SK-N-SH (cell line): Measurements from ENCODE around the gene ITSN1.

ENCODE experiments used
- EP300 ChIP-seq, 2 experiments: IDR thresholded peaks; 2 replicates each; pipeline versions ENCODE4 v1.4.0 to v1.6.1; 2012; ENCODE audit warnings: borderline replicate concordance in 1 of 2, low read depth in 1 of 2, low read length in 1 of 2
- EZH2phosphoT487 ChIP-seq: fragments of 200-600 bp; sonication (generic); IDR thresholded peaks from 2 replicates; pipeline ENCODE4 v1.6.1; 2017; ENCODE audit warnings: low read depth, mixed run types, mild to moderate bottlenecking, antibody characterized with exemption, moderate library complexity, borderline replicate concordance
- GATA2 ChIP-seq: sonication (generic); formaldehyde crosslinking; IDR thresholded peaks from 2 replicates; pipeline ENCODE4 v1.5.0; 2020; ENCODE audit warnings: mild to moderate bottlenecking, missing genetic modification reagents
- POLR2AphosphoS5 ChIP-seq: IDR thresholded peaks from 2 replicates; pipeline ENCODE4 v1.6.1; 2012; ENCODE audit warnings: low read depth, low read length
- RAD21 ChIP-seq: IDR thresholded peaks from 2 replicates; pipeline ENCODE4 v1.6.1; 2012; ENCODE audit warnings: mild to moderate bottlenecking, low read length
- RCOR1 ChIP-seq: fragments of 150-350 bp; IDR thresholded peaks from 2 replicates; pipeline ENCODE4 v1.6.1; 2017; ENCODE audit warnings: antibody characterized with exemption, low read length
- TF ChIP-seq, protein P1 (sequence below): IDR thresholded peaks from 2 replicates; pipeline ENCODE4 v1.4.0; 2012; ENCODE audit warnings: low read depth, borderline replicate concordance
- TF ChIP-seq, protein P2 (sequence below): fragments of 200-600 bp; sonication (generic); IDR thresholded peaks from 2 replicates; pipeline ENCODE4 v1.6.1; 2017; ENCODE audit warnings: antibody characterized with exemption, mild to moderate bottlenecking, moderate library complexity
- TF ChIP-seq, protein P3 (sequence below): IDR thresholded peaks from 2 replicates; pipeline ENCODE4 v1.6.1; 2012; ENCODE audit warnings: mild to moderate bottlenecking, low read depth, low read length, moderate library complexity

DNA sequence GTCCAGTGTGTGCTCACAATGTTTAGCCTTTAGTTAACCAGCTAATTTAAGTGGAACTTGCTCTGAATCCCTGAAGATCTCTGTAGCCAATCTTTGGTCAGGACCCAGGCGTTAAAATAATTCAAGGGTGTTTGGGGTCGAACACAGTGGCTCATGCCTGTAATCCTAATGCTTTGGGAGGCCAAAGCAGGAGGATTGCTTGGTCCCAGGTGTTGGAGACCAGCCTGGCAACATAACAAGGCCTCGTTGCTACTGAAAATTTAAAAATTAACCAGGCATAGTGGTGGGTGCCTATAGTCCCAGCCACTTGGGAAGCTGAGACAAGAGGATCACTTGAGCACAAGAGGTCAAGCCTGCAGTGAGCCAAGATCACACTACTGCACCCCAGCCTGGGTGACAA lies 94.3 kb downstream of the ITSN1 start:
- no peak for TF ChIP-seq EZH2phosphoT487
- no peak for TF ChIP-seq RCOR1
- TF ChIP-seq, protein P1, sequence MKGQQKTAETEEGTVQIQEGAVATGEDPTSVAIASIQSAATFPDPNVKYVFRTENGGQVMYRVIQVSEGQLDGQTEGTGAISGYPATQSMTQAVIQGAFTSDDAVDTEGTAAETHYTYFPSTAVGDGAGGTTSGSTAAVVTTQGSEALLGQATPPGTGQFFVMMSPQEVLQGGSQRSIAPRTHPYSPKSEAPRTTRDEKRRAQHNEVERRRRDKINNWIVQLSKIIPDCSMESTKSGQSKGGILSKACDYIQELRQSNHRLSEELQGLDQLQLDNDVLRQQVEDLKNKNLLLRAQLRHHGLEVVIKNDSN, result no peak
- TF ChIP-seq, protein P2, sequence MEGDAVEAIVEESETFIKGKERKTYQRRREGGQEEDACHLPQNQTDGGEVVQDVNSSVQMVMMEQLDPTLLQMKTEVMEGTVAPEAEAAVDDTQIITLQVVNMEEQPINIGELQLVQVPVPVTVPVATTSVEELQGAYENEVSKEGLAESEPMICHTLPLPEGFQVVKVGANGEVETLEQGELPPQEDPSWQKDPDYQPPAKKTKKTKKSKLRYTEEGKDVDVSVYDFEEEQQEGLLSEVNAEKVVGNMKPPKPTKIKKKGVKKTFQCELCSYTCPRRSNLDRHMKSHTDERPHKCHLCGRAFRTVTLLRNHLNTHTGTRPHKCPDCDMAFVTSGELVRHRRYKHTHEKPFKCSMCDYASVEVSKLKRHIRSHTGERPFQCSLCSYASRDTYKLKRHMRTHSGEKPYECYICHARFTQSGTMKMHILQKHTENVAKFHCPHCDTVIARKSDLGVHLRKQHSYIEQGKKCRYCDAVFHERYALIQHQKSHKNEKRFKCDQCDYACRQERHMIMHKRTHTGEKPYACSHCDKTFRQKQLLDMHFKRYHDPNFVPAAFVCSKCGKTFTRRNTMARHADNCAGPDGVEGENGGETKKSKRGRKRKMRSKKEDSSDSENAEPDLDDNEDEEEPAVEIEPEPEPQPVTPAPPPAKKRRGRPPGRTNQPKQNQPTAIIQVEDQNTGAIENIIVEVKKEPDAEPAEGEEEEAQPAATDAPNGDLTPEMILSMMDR, result no peak
- TF ChIP-seq GATA2, result no peak
- no peak for TF ChIP-seq RAD21
- TF ChIP-seq EP300 (IDR thresholded peaks at IDR 0.05; ENCODE audit: borderline replicate concordance in 1 of 2, low read depth in 1 of 2, low read length in 1 of 2), result no peak
- TF ChIP-seq, protein P3, sequence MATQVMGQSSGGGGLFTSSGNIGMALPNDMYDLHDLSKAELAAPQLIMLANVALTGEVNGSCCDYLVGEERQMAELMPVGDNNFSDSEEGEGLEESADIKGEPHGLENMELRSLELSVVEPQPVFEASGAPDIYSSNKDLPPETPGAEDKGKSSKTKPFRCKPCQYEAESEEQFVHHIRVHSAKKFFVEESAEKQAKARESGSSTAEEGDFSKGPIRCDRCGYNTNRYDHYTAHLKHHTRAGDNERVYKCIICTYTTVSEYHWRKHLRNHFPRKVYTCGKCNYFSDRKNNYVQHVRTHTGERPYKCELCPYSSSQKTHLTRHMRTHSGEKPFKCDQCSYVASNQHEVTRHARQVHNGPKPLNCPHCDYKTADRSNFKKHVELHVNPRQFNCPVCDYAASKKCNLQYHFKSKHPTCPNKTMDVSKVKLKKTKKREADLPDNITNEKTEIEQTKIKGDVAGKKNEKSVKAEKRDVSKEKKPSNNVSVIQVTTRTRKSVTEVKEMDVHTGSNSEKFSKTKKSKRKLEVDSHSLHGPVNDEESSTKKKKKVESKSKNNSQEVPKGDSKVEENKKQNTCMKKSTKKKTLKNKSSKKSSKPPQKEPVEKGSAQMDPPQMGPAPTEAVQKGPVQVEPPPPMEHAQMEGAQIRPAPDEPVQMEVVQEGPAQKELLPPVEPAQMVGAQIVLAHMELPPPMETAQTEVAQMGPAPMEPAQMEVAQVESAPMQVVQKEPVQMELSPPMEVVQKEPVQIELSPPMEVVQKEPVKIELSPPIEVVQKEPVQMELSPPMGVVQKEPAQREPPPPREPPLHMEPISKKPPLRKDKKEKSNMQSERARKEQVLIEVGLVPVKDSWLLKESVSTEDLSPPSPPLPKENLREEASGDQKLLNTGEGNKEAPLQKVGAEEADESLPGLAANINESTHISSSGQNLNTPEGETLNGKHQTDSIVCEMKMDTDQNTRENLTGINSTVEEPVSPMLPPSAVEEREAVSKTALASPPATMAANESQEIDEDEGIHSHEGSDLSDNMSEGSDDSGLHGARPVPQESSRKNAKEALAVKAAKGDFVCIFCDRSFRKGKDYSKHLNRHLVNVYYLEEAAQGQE, result no peak
- TF ChIP-seq POLR2AphosphoS5, result no peak
